Right lobe of liver (tissue), 6 donors: ENCODE results near the gene NLRC5. TPM values are rescaled to one million over a fixed set of nuclear protein-coding genes. Genes with fewer than 3 reads are reported as not detected.

Source experiments
- ATAC-seq, 4 donors: fragments of 200-7000 bp; cut with Tn5 transposase; one replicate each; pipeline ENCODE4 v1.9.1; 2020; ENCODE audit warnings: mild to moderate bottlenecking in 4 of 4, moderate library complexity in 4 of 4
- DNase-seq, 3 donors: peaks; one replicate each; pipeline ENCODE4 v3.0.0-alpha.2; 2020
- H3K27ac ChIP-seq, 3 donors: fragments of 200-600 bp; one replicate each; pipeline ENCODE4 v1.8.0; 2022
- H3K27me3 ChIP-seq, 2 donors: fragments of 200-600 bp; one replicate each; pipeline ENCODE4 v1.8.0; 2022
- H3K36me3 ChIP-seq, 4 donors: fragments of 200-600 bp; sonication (generic) in 1 of 4; one replicate each; pipeline versions ENCODE4 v1.5.1 to v1.8.0; 2017 to 2022; ENCODE audit warnings: control low read depth in 1 of 4
- H3K4me1 ChIP-seq, 4 donors: fragments of 200-600 bp; sonication (generic) in 1 of 4; one replicate each; pipeline versions ENCODE4 v1.5.1 to v1.8.0; 2017 to 2022; ENCODE audit warnings: control low read depth in 1 of 4
- H3K4me3 ChIP-seq, 3 donors: fragments of 200-600 bp; one replicate each; pipeline ENCODE4 v1.8.0; 2022
- H3K9me3 ChIP-seq, 4 donors: fragments of 200-600 bp; sonication (generic) in 1 of 4; one replicate each; pipeline versions ENCODE4 v1.5.1 to v1.8.0; 2017 to 2022; ENCODE audit warnings: control low read depth in 1 of 4
- CTCF ChIP-seq, 4 donors: fragments of 200-600 bp in 3 of 4; fragments of 450-650 bp in 1 of 4; IDR thresholded peaks; one replicate each; pipeline versions ENCODE4 v1.5.1 to v1.8.0; 2016 to 2022; ENCODE audit warnings: antibody characterized with exemption in 4 of 4, mild to moderate bottlenecking in 2 of 4
- POLR2A ChIP-seq: fragments of 450-650 bp; IDR thresholded peaks from one replicate; pipeline ENCODE4 v1.6.1; 2017; ENCODE audit warnings: antibody characterized with exemption, mild to moderate bottlenecking
- WGBS: methylation state at CpG from one replicate; pipeline ENCODE4 v1.1.6; 2018; ENCODE audit warnings: low coverage, low lambda C conversion rate; ENCODE audit not compliant: insufficient coverage; ENCODE audit errors: missing lambda C conversion rate; 5-methylcytosine and 5-hydroxymethylcytosine counted together
- intact Hi-C, 2 donors: fragments of 100-400 bp; cut with DNase I; formaldehyde crosslinking; loops; one replicate each; pipeline versions ENCODE4 v1.11.2 to v1.14.1; 2022
- total RNA-seq, 6 experiments: library from RNA; depleted of rRNA in 2 of 6; stranded (reverse); fragments of >200 nt in 2 of 6; fragmentation: NEBNext Ultra II Directional in 3 of 6; extraction: Animal tissue kit (Norgen Biotek cat#: 25700) in 3 of 6; gene quantifications; one replicate each; pipeline versions ENCODE4 v1.1.0 to v1.2.4, GENCODE V29; 2016 to 2023
- donor health status: DM: no; HTN: yes; CAD: no.
- donor health status: DM: no; HTN: no; CAD: no.
- donor health status: DM: no; HTN: no; CAD: no.
- donor health status: DM: no; HTN: yes; CAD: no.
- donor health status: DM: no; HTN: yes; CAD: no.

NLRC5 gene
- total RNA-seq, 6 experiments from 2014 or later = 4.6 to 25.2 (median 13.3) TPM

DNA sequence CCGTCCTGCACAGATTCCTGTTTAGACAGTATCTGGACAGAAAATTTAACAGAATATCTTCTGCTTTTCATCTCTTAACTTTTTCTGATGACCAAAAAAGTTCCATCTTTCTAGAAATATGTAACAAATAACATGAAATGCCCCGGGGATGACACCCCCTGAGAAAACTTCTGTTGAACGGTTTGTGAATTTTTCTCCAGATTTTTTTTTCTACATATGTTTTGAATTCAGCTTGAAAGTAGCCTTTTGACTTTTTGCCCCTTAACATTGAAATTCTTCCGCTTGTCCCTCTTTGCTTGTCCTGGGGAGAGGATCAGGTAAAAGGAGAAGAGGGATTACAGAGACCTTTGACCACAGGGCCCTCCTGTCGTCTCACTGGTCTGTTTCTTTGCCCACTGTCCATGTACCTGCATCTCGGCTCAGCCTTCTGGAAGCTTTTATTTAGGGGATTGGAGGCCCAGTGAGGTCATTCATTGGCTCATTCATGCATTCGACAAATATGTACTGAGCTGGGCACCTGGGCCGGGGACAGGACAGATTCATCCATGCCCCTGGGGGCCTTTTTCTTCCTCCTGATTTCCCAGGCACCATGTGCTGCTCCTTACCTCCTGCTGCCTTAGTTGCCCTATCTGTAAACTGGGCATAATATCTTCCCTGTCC is 83.4 kb downstream of the NLRC5 start:
- no peak for DNase-seq
- Histone ChIP-seq H3K27me3 (no peaks in the 10 kb centered on the region), H3K9me3 (no peaks in the 10 kb centered on the region), H3K4me1 (no peaks in the 10 kb centered on the region), H3K27ac (no peak overlapping the region), H3K36me3 (no peaks in the 10 kb centered on the region), H3K4me3 (no peak overlapping the region)
- intact Hi-C loops = no loop called here
- ATAC-seq = no peak
- WGBS = 76% methylated on average over 8 of the region's 8 CpGs
- TF ChIP-seq POLR2A (no peak), CTCF (IDR thresholded peaks at IDR 0.05) (no peak)

DNA sequence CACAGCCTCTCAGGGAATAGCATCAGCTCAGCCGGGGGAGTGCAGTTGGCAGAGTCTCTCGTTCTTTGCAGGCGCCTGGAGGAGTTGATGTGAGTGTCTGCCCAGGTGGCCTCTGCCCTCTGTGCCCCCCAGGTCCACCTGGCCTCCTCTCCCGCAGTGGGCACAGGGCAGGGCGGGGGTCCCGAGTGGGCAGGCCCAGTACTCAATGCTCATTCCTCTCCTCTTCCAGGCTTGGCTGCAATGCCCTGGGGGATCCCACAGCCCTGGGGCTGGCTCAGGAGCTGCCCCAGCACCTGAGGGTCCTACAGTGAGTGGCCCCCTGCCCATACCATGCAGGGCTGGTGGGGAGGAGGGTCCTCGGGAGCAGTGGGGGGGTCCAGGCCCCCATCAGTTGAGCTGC is 88.4 kb downstream of the NLRC5 start:
- Histone ChIP-seq H3K4me3 (no peak overlapping the region), H3K9me3 (no peaks in the 10 kb centered on the region), H3K4me1 (no peaks in the 10 kb centered on the region), H3K27ac (no peak overlapping the region), H3K36me3 (no peaks in the 10 kb centered on the region), H3K27me3 (no peaks in the 10 kb centered on the region)
- 20% methylated on average over 1 of the region's 7 CpGs for WGBS
- DNase-seq = no peak
- intact Hi-C loops = no loop called here
- peak in 1 of 4 donors; percentile 13 for ATAC-seq
- TF ChIP-seq CTCF (IDR thresholded peaks at IDR 0.05) (no peak), POLR2A (no peak)

DNA sequence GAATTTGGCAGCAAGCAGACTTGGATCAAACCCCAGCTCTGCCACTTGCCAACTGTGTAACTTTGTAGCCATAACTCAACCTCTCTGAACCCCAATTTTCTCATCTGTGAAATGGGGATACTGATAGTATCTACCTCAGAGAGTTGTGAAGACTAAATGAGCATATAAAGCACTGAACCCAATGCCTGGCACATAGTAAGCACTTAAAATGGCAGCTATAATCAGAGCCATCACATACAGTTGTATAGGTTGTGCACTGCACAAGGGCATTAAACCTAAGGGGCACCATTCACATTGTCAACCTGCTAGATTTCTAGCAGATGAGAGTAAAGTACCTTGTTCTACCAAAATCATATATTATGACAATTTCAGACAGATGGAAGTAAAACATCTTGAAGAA is 92.4 kb downstream of the NLRC5 start:
- H3K4me3 ChIP-seq = no peak overlapping the region
- no peaks in the 10 kb centered on the region for H3K27me3 ChIP-seq
- no peak overlapping the region for H3K27ac ChIP-seq
- H3K4me1 ChIP-seq = peaks cover 0 to 9% (median 2%) of the 10 kb centered on the region in 4 donors
- H3K36me3 ChIP-seq = no peaks in the 10 kb centered on the region
- H3K9me3 ChIP-seq = no peaks in the 10 kb centered on the region
- intact Hi-C loops = loop anchor here in 1 of 2 donors (10.0 kb wide), 2 partner anchors 83 to 213 kb away; no protein-coding TSS in a partner anchor
- no peak for DNase-seq
- TF ChIP-seq CTCF (IDR thresholded peaks at IDR 0.05) (no peak), POLR2A (no peak)
- no peak for ATAC-seq

GRCh38 chr16:57082664-57083063 is 93.3 kb downstream of the NLRC5 start:
- H3K36me3 ChIP-seq = no peaks in the 10 kb centered on the region
- intact Hi-C loops = loop anchor here in 1 of 2 donors (10.0 kb wide), 2 partner anchors 82 to 212 kb away; no protein-coding TSS in a partner anchor

More at GRCh38 chr16:57082664-57083063, 93.3 kb downstream of the NLRC5 start:
- ATAC-seq (no peak), DNase-seq (no peak)
- no peak for TF ChIP-seq POLR2A
- no peak for TF ChIP-seq CTCF (IDR thresholded peaks at IDR 0.05)
- no peaks in the 10 kb centered on the region for H3K27me3 ChIP-seq
- no peak overlapping the region for H3K4me3 ChIP-seq
- peaks cover 0 to 9% (median 2%) of the 10 kb centered on the region in 4 donors for H3K4me1 ChIP-seq
- H3K27ac ChIP-seq = no peak overlapping the region
- WGBS = no CpG with 5 or more reads among the region's 6 CpGs
- no peaks in the 10 kb centered on the region for H3K9me3 ChIP-seq
